ENCODE results near the gene SPINT4. TPM values are rescaled to one million over a fixed set of nuclear protein-coding genes. Genes with fewer than 3 reads are reported as not detected.
"Not testable (repeated sequence)": the region's sequence is repeated elsewhere in the genome, so short reads cannot be mapped to it uniquely, and the experiment has no call there.

Gene SPINT4
- polyA plus RNA-seq (2014; cell fraction: cytosol; rRNA removed): not detected in 2 replicates
- not detected in 2 replicates for polyA plus RNA-seq (2014; cell fraction: nucleus; rRNA removed)

DNA sequence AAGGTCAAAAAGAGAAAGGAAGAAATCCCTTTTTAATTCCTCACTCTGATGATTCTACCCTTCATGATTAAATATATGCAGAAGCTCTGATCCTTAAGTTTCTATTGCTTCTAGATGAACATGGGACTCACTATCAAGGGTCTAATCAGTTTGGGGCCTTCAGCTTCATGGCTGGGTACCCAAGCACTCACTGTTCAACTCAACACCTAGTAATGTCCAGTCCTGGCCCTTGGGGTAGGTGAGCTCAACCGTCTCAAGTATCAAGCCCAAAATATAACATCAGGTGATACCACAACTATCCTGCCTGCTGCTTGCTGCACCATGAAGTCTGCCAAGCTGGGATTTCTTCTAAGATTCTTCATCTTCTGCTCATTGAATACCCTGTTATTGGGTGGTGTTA is at the start of gene SPINT4:
SPINT4 (plus strand) TSS at position 301 of the 400 bp plus-strand sequence; CDS start at position 322, 21 bp downstream.
- no peak for DNase-seq (ENCODE audit: low spot score)

DNA sequence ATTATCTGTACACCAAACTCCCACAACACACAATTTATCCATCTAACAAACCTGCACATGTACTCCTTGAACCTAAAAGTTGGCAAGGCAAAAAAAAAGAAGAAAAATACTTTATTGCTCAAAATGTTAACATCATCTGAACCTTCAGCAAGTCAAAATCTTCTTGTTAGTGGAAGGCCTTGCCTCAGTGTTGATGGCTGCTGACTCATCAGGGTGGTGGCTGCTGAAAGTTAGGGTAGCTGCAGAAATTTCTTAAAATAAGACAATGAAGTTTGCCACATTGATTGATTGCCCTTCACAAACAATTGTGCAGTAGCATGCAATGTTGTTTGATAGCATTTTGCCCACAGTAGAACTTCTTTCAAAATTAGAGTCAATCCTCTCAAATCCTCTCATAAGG is 49.4 kb upstream of the SPINT4 start:
- DNase-seq (ENCODE audit: low spot score): no peak

DNA sequence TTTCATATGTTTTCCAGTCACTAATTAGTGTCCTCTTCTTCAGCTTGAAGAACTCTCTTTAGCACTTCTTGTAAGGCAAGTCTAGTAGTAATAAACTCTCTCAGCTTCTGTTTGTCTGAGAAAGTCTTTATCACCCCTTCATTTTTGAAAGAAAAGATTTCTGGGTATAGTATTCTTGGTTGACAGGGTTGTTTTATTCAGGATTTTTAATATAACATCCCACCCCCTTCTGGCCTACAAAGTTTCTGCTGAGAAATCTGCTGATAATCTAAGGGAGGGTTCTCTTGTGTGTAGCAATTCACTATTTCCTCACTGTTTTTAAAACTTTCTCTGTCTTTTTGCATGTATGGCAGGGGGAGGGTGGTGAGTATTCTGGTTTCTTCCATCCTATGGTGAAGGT is 42.5 kb upstream of the SPINT4 start:
- no peak for DNase-seq (ENCODE audit: low spot score)

DNA sequence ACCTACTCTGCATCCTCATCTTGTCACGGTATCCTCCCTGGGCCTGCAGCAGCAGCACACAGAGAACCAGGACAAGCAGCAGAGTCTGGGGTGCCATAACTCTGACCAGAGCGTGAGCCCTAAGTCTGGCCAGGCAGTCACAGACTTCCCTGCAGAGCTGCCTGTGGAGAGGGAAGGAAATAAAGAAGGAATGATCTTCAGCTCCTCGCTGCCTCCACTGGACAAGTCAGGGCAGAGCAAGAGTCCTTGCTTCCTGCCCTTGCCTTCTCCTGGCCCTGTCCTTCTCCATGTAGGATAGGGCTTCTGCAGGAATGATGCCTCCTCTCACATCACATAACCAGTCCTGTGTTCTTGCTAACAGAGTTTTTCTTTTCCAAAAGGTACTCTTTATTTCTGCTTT is 36.3 kb upstream of the SPINT4 start:
- DNase-seq (ENCODE audit: low spot score): no peak

DNA sequence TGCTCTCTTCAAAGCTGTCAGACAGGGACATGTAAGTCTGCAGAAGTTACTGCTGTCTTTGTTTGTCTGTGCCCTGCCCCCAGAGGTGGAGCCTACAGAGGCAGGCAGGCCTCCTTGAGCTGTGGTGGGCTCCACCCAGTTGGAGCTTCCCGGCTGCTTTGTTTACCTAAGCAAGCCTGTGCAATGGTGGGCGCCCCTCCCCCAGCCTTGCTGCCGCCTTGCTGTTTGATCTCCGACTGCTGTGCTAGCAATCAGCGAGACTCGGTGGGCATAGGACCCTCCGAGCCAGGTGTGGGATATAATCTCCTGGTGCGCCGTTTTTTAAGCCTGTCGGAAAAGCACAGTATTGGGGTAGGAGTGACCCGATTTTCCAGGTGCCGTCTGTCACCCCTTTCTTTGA is 28.8 kb upstream of the SPINT4 start:
- DNase-seq (ENCODE audit: low spot score): not testable (repeated sequence)

DNA sequence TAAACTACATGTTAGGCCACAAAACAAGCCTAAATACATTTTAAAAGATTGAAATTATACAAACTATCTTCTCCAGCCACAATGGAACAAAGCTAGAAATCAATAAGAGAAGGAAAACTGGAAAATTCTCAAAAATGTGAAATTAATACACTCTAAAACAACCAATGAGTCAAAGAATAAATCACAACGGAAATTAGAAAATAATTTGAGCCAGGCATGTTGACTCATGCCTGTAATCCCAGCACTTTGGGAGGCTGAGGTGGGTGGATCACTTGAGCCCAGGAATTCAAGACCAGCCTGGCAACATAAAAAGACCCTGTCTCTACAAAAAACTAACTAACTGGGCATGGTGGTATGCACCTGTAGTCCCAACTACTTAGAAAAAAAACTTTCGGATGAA is 26.7 kb upstream of the SPINT4 start:
- no peak for DNase-seq (ENCODE audit: low spot score)

DNA sequence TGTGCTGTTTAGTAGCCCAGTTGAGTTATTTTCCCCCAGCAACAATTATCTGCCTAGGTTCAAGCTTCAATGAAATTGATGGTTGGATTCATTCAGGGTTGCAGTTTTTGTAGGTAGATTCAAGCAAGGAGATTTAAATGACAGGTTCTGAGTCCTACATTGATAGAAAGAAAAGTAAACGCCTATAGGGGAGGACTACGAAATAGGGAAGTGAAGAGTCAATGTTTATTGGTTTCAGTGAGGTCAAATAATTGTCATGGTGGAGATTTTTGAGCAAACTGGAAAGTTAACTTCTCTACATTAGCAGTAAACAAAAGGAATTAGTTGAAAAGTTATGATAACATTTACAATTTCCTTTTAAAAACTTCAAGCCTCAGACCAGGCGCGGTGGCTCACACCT is 21.0 kb upstream of the SPINT4 start:
- no peak for DNase-seq (ENCODE audit: low spot score)

DNA sequence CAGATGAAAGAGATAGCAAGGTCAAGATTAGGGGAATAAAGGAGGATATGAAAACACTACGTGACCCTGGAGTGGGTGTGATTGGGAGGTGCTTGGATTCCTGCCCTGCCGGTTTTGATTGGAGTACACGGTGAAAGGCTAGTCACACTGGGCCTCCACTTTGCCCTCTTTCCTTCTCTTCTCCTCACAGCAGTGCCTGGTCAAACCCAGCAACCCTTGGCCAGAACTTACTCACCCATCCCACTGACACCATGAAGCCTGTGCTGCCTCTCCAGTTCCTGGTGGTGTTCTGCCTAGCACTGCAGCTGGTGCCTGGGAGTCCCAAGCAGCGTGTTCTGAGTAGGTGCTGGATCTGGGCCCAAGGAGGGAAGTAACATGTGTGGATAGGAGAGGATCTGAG is 20.3 kb upstream of the SPINT4 start, which contains the start of gene WFDC13:
WFDC13 (plus strand) TSS at position 166 of the 400 bp plus-strand sequence; CDS start at position 252, 86 bp downstream.
- no peak for DNase-seq (ENCODE audit: low spot score)

DNA sequence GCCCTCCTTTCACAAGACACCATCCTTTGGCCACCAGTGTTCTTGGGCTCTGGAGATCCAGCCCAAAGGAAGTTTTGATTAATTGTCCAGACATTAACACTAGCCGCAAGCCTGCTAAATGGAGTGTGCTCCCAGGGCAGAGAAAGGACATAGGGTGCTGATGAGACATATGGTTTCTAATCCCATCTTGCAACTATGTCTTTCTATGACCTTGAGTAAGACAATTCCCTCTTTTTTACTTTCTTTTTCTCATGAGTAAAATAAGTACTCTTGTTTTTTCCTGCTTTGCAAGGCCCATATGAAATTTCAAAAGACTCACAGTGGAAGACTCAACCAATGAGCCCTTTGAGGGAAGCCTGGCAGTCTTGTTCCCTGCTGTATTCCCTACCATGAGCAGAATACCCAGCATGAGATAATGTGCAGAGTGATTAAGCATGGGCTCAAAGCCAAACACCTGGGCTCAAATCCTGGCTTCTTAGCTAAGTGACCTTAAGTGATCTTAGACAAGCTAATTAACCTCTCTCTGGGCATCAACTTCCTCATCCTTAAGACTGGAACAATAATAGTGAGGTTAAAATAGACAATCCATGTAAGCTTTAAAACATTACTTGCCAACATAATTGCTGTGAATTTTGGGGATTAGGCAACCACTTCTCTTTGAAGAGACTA is 17.0 kb upstream of the SPINT4 start, which contains the start of gene WFDC10B:
WFDC10B (minus strand) TSS at position 51 of the 669 bp plus-strand sequence. CDS start 19,027 bp downstream, outside the sequence.
- no peak for DNase-seq (ENCODE audit: low spot score)

DNA sequence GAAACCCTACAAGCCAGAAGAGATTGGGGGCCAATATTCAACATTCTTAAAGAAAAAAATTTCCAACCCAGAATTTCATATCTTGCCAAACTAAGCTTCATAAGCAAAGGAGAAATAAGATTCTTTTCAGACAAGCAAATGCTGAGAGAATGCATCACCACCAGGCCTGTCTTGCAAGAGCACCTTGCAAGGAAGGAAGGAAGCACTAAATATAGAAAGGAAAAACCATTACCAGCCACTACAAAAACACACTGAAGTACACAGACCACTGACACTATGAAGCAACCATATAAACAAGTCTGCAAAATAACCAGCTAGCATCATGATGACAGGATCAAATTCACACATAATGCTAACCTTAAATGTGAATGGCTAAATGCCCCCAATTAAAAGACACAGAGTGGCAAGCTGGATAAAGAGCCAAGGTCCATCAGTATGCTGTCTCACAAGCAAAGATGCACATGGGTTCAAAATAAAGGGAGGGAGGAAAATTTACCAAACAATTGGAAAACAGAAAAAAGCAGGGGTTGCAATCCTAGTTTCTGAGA is 5.9 kb upstream of the SPINT4 start:
- not testable (repeated sequence) for DNase-seq (ENCODE audit: low spot score)

DNA sequence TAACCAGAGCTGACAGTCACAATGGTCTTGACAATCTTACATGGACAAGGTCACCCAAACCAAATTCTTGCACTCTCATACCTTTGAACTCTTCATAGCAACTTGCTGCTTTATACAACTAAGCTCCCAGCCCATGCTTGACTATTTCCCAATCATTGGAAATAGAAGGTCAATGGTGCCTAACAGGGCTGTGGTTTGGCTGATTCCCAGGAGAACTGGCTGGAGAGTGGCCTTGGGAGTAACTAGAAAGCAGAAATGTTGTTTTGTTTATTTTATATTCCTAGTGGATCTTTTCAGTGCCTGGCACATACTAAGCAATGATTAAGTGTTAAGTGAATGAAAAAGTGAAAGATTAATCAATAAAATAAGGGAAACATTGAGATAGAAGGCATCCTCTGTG is 3.0 kb downstream of the SPINT4 start:
- DNase-seq (ENCODE audit: low spot score): no peak

DNA sequence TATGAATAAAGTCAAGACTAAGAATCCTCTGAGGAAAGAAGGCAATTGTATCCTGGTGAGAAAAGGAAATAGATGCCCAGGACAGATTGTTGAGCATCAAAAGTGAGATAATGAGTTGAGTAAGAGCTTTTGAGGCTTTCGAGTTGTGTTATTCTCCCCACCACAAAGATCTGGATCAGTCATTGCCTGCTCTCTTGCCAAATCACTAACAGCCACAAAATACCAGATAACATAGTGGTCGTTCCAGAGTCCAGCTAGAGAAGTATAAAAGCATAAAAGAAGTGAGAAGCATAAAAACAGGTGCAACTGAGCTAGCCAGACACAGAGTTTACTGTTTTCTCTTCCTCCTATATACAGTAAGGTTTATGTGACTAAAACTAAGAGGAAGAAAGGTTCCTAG is 4.9 kb downstream of the SPINT4 start:
- no peak for DNase-seq (ENCODE audit: low spot score)

DNA sequence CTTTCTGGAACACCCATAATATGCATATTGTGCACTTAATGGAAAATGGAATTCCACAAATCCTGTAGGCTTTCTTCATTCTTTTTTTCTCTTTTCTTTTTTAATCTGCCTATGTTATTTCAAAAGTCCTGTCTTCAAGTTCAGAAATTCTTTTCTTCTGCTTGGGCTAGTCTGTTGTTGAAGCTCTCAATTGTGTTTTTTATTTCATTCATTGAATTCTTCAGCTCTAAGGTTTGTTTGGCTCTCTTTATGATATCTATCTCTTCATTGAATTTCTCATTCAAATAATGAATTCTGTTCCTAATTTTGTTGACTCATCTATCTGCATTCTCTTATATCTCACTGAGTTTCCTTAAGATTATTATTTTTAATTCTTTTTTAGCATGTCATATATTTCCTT is 10.1 kb downstream of the SPINT4 start:
- DNase-seq (ENCODE audit: low spot score): no peak

DNA sequence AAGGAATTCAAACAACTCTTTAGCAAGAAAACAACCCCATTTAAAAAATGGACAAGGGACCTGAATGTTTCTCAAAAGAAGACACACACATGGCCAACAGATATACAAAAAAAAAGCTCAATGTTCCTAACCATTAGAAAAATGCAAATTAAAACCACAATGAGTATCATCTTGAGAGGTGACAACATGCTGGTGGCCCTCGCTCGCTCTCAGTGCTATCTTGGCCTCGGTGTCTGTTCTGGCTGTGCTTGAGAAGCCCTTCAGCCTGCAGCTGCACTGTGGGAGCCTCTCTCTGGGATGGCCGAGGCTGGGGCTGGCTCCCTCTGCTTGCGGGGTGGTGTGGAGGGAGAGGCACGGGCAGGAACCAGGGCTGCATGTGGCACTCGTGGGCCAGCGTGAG is 13.4 kb downstream of the SPINT4 start:
- DNase-seq (ENCODE audit: low spot score): no peak

DNA sequence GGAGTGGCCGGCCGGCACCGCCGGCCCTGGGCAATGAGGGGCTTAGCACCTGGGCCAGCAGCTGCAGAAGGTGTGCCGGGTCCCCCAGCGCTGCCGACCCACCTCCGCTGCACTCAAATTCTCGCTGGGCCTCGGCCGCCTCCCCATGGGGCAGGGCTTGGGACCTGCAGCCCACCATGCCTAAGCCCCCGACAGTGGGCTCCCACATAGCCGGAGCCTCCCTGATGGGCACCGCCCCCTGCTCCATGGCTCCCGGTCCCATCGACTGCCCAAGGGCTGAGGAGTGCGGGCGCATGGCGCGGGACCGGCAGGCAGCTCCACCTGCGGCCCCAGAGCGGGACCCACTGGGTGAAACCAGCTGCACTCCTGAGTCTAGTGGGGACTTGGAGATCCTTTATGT is 13.8 kb downstream of the SPINT4 start:
- DNase-seq (ENCODE audit: low spot score): no peak

DNA sequence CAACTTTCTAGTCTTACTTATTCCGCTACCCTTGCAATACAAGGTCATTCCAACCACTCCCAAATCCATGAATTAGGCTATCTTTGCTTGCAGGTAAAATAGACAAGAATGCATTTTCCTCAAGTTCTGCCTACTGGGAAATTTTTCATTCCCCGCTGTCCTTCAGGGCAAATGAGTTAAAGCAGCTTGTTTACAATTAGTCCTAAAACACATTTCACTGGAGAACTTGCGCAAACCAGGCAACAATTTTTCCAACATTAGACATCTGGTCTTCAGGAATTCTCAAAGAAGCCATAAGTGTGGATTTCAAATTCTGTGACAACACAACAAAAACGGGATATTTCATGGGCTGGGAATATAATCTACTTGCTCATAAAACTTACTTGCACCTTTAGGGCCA is 20.4 kb downstream of the SPINT4 start:
- no peak for DNase-seq (ENCODE audit: low spot score)

DNA sequence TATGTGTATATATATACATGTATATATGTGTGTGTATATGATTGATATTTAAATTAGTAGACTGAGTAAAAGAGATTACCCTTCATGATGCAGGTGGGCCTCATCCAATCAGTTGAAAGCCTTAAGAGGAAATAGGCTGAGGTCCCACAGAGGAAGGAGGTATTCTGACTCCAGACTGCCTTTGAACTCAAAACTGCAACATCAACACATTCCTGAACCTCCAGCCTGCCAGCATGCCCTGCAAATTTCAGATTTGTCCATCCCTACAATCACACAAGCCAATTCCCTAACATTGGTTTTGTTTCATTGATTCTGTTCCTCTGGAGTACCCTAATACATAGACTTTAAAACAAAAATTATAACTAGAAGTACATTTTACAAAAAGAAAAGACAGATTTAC is 22.9 kb downstream of the SPINT4 start:
- DNase-seq (ENCODE audit: low spot score): no peak

DNA sequence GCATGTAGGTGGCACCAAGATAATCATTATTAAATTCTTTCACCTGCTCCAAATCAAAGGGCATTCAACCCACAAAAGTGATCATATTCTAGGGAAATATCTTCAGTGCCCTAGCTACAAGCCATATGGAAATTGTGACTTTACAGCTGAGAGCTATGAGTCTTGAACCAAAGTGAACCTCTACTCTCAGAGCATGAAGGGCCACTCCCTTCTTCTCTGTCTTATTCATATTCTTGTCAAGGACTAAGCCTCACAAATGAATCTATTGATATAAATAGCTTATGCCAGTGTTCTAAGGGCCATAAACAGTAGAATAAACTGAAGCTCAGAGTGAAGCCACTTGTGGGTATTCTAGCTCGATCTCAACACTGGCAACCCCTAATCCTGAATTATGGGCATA is 29.6 kb downstream of the SPINT4 start:
- no peak for DNase-seq (ENCODE audit: low spot score)

DNA sequence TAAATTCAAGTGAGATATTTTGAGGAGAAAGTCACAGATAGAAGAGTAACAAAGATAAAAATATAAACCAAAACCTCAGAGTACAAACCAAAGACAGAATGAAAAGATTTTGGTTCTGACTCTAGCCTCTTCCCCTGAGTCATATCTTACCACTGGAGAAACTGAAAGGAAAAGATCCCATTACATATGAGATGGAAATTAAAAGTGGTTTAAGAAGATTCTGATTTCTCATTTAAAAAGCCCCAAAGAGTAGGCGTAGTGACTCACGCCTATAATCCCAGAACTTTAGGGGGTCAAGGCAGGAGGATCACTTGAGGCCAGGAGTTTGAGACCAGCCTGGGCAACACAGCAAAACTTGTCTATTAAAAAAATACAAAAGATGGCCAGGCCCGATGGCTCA is 30.6 kb downstream of the SPINT4 start:
- DNase-seq (ENCODE audit: low spot score): no peak

DNA sequence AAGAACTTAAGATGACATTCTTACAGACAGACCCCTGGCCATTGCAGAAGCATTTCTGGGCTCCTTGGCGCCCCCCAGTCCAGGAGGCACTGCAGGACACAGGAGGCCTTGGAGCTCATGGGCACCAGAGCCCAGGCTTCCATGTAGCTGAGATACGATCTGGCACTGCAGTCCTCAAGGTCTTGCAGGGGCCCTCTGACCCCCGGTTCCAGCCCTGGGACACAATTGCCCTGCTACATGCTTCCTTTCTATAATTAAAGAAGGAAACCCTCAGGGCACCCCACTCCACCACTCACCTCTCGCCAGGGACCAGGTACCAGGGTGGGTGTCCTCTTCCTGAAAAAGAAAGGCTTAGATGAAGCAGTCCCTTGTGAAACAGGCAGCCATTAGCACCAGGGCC is 35.9 kb downstream of the SPINT4 start:
- DNase-seq (ENCODE audit: low spot score): no peak

DNA sequence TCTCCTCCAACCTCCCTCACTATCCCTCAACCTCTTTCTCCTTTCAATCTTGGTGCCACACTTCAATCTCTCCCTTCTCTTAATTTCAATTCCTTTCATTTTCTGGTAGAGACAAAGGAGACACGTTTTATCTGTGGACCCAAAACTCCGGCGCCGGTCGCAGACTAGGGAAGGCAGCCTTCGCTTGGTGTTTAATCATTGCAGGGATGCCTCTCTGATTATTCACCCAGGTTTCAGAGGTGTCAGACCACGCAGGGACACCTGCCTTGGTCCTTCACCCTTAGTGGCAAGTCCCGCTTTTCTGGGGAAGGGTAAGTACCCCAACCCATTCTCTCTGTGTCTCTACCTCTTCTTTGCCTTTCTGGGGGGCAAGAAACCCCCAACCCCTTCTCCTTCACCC is 37.8 kb downstream of the SPINT4 start:
- DNase-seq (ENCODE audit: low spot score): not testable (repeated sequence)

DNA sequence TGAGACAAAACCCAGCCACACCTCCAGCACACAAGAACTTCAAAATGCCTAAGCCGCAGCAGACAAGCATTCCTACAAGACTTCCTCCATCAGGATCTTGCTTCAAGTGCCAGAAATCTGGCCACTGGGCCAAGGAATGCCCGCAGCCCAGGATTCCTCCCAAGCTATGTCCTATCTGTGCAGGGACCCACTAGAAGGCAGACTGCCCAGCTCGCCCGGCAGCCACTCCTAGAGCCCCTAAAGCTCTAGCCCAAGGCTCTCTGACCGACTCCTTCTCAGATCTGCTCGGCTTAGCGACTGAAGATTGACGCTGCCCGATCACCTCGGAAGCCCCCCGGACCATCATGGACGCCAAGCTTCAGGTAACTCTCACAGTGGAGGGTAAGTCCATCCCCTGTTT is 39.8 kb downstream of the SPINT4 start:
- not testable (repeated sequence) for DNase-seq (ENCODE audit: low spot score)

DNA sequence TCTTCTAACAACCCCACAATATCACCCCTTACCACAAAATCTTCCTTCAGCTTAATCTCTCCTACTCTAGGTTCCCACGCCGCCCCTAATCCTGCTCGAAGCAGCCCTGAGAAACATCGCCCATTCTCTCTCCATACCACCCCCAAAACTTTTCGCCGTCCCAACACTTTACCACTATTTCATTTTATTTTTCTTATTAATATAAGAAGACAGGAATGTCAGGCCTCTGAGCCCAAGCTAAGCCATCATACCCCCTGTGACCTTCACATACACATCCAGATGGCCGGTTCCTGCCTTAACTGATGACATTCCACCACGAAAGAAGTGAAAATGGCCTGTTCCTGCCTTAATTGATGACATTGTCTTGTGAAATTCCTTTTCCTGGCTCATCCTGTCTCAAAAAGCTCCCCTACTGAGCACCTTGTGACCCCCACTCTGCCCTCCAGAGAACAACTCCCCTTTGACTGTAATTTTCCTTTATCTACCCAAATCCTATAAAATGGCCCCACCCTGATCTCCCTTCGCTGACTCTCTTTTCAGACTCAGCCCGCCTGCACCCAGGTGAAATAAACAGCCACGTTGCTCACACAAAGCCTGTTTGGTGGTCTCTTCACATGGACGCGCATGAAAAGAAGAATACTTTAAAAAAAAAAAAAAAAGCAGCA is 42.6 kb downstream of the SPINT4 start:
- DNase-seq (ENCODE audit: low spot score): not testable (repeated sequence)

Data from SK-N-DZ (cell line).